Measurements from ENCODE around the gene MAMSTR.
"Not testable (repeated sequence)": the region's sequence is repeated elsewhere in the genome, so short reads cannot be mapped to it uniquely, and the experiment has no call there.

MAMSTR gene

GRCh38 chr19:48685583-48685982, 33.9 kb downstream of the MAMSTR start:
- no peak for DNase-seq

GRCh38 chr19:48683349-48683748, 36.2 kb downstream of the MAMSTR start:
- no peak for DNase-seq

GRCh38 chr19:48681127-48681470, 38.4 kb downstream of the MAMSTR start:
- DNase-seq, result no peak

- no peak for DNase-seq
Observed at GRCh38 chr19:48680436-48681126, 38.9 kb downstream of the MAMSTR start.

GRCh38 chr19:48680006-48680405, 39.5 kb downstream of the MAMSTR start:
- not testable (repeated sequence) for DNase-seq

- DNase-seq, result no peak
Observed at GRCh38 chr19:48678201-48678600, 41.3 kb downstream of the MAMSTR start.

- no peak for DNase-seq
Observed at GRCh38 chr19:48676887-48677286, 42.6 kb downstream of the MAMSTR start.

GRCh38 chr19:48676487-48676886, 43.0 kb downstream of the MAMSTR start:
- no peak for DNase-seq

- peak; percentile 72 for DNase-seq
Observed at GRCh38 chr19:48674921-48675824, 44.4 kb downstream of the MAMSTR start.

GRCh38 chr19:48674216-48674809, 45.2 kb downstream of the MAMSTR start:
- no peak for DNase-seq

- no peak for DNase-seq
Observed at GRCh38 chr19:48673436-48674100, 46.0 kb downstream of the MAMSTR start.

GRCh38 chr19:48672994-48673393, 46.5 kb downstream of the MAMSTR start, which contains the start of gene NTN5:
TSS of gene NTN5 (minus strand) at chr19:48673017. CDS start at chr19:48670986, 2,031 bp downstream.
- no peak for DNase-seq

- peak; percentile 67 for DNase-seq
Observed at GRCh38 chr19:48671446-48671995, 48.0 kb downstream of the MAMSTR start.

- no peak for DNase-seq
Observed at GRCh38 chr19:48670699-48671445, 48.7 kb downstream of the MAMSTR start.

GRCh38 chr19:48669903-48670668, 49.4 kb downstream of the MAMSTR start:
- DNase-seq, result no peak

- DNase-seq, result no peak
Observed at GRCh38 chr19:48668761-48669160, 50.8 kb downstream of the MAMSTR start.

GRCh38 chr19:48668332-48668731, 51.2 kb downstream of the MAMSTR start:
- no peak for DNase-seq

- no peak for DNase-seq
Observed at GRCh38 chr19:48665786-48666185, 53.7 kb downstream of the MAMSTR start.

GRCh38 chr19:48664476-48664875, 55.0 kb downstream of the MAMSTR start:
- DNase-seq, result no peak

- DNase-seq, result no peak
Observed at GRCh38 chr19:48663667-48664066, 55.9 kb downstream of the MAMSTR start.

Data from DMS 273 treated with DMSO at 0.1 percent for 48 hours (cell line).